SK-N-SH treated with all-trans-retinoic acid at 6 μM for 48 hours (cell line): ENCODE results near the gene GLIS1.

Experiments used
- ATAC-seq: fragments of 200-7000 bp; cut with Tn5 transposase; 3 replicates; pipeline ENCODE4 v1.9.1; 2020; ENCODE audit warnings: mild to moderate bottlenecking, moderate library complexity
- BACH2 ChIP-seq: fragments of 250-450 bp; sonication (Bioruptor Pico); IDR thresholded peaks from 2 replicates; pipeline ENCODE4 v1.9.0; 2021; ENCODE audit warnings: mild to moderate bottlenecking, borderline replicate concordance
- CREB5 ChIP-seq: fragments of 250-450 bp; sonication (Bioruptor Pico); IDR thresholded peaks from 2 replicates; pipeline ENCODE4 v1.5.1; 2020; ENCODE audit warnings: low read depth, mild to moderate bottlenecking, moderate library complexity
- CSDC2 ChIP-seq: fragments of 250-450 bp; sonication (Bioruptor Pico); IDR thresholded peaks from 2 replicates; pipeline ENCODE4 v1.5.0; 2020; ENCODE audit warnings: mild to moderate bottlenecking, moderate library complexity
- CSRNP3 ChIP-seq: fragments of 250-450 bp; sonication (Bioruptor Pico); IDR thresholded peaks from 2 replicates; pipeline ENCODE4 v1.5.1; 2021; ENCODE audit warnings: mild to moderate bottlenecking, moderate library complexity
- ESRRG ChIP-seq: fragments of 250-450 bp; sonication (Bioruptor Pico); IDR thresholded peaks from 2 replicates; pipeline ENCODE4 v1.6.1; 2021; ENCODE audit warnings: mild to moderate bottlenecking
- GLIS3 ChIP-seq: fragments of 250-450 bp; sonication (Bioruptor Pico); IDR thresholded peaks from 2 replicates; pipeline ENCODE4 v1.5.0; 2020; ENCODE audit warnings: mild to moderate bottlenecking, moderate library complexity
- PATZ1 ChIP-seq: fragments of 250-450 bp; sonication (Bioruptor Pico); IDR thresholded peaks from 2 replicates; pipeline ENCODE4 v1.8.0; 2020; ENCODE audit warnings: mild to moderate bottlenecking, moderate library complexity, borderline replicate concordance
- POU6F1 ChIP-seq: fragments of 250-450 bp; sonication (Bioruptor Pico); IDR thresholded peaks from 2 replicates; pipeline ENCODE4 v1.8.0; 2021; ENCODE audit warnings: low read depth, mild to moderate bottlenecking, moderate library complexity, borderline replicate concordance
- PPARA ChIP-seq: fragments of 250-450 bp; sonication (Bioruptor Pico); IDR thresholded peaks from 2 replicates; pipeline ENCODE4 v1.5.0; 2020; ENCODE audit warnings: mild to moderate bottlenecking, borderline replicate concordance
- RARB ChIP-seq: fragments of 250-450 bp; sonication (Bioruptor Pico); IDR thresholded peaks from 2 replicates; pipeline ENCODE4 v1.8.0; 2021; ENCODE audit warnings: mild to moderate bottlenecking, moderate library complexity
- SNAI2 ChIP-seq: fragments of 250-450 bp; sonication (Bioruptor Pico); IDR thresholded peaks from 2 replicates; pipeline ENCODE4 v1.5.0; 2020; ENCODE audit warnings: mild to moderate bottlenecking, moderate library complexity
- TOX ChIP-seq: fragments of 250-450 bp; sonication (Bioruptor Pico); IDR thresholded peaks from 2 replicates; pipeline ENCODE4 v1.8.0; 2021; ENCODE audit warnings: mild to moderate bottlenecking, moderate library complexity, borderline replicate concordance
- TSHZ2 ChIP-seq: fragments of 250-450 bp; sonication (Bioruptor Pico); IDR thresholded peaks from 2 replicates; pipeline ENCODE4 v1.5.0; 2020; ENCODE audit warnings: mild to moderate bottlenecking, moderate library complexity
- ZC3H10 ChIP-seq: fragments of 250-450 bp; sonication (Bioruptor Pico); IDR thresholded peaks from 2 replicates; pipeline ENCODE4 v1.5.1; 2021; ENCODE audit warnings: mild to moderate bottlenecking, moderate library complexity
- ZFP3 ChIP-seq: fragments of 250-450 bp; sonication (Bioruptor Pico); IDR thresholded peaks from 2 replicates; pipeline ENCODE4 v1.5.0; 2020; ENCODE audit warnings: mild to moderate bottlenecking, moderate library complexity
- ZFP30 ChIP-seq: fragments of 450-650 bp; formaldehyde crosslinking; IDR thresholded peaks from 2 replicates; pipeline ENCODE4 v1.5.0; 2022; ENCODE audit warnings: mild to moderate bottlenecking, moderate library complexity
- ZNF565 ChIP-seq: fragments of 450-650 bp; formaldehyde crosslinking; conservative IDR thresholded peaks from 2 replicates; pipeline ENCODE4 v1.5.0; 2020; ENCODE audit warnings: low read depth, mild to moderate bottlenecking, moderate library complexity
- ZNF8 ChIP-seq: fragments of 450-650 bp; formaldehyde crosslinking; IDR thresholded peaks from 2 replicates; pipeline ENCODE4 v1.5.0; 2020; ENCODE audit warnings: mild to moderate bottlenecking, moderate library complexity

GLIS1 gene

GRCh38 chr1:53532377-53532776 is 206.6 kb downstream of the GLIS1 start:
- ATAC-seq: no peak
- no peak for TF ChIP-seq GLIS3
- TF ChIP-seq CSRNP3 (CRISPR knock-in tag): no peak
- no peak for TF ChIP-seq TSHZ2
- TF ChIP-seq ZNF565 (CRISPR knock-in tag): no peak
- no peak for TF ChIP-seq SNAI2
- no peak for TF ChIP-seq ZFP30
- TF ChIP-seq BACH2: no peak
- TF ChIP-seq POU6F1: no peak
- no peak for TF ChIP-seq ESRRG (CRISPR knock-in tag)
- TF ChIP-seq, all 23 proteins: peak for 0

GRCh38 chr1:53530550-53530949 is 208.4 kb downstream of the GLIS1 start:
- TF ChIP-seq ZNF565 (CRISPR knock-in tag) (no peak), ESRRG (CRISPR knock-in tag) (no peak), PPARA (CRISPR knock-in tag) (no peak), TOX (CRISPR knock-in tag) (no peak), SNAI2 (no peak), CSRNP3 (CRISPR knock-in tag) (no peak), ZNF8 (CRISPR knock-in tag) (no peak), RARB (CRISPR knock-in tag) (no peak), CREB5 (CRISPR knock-in tag) (no peak), CSDC2 (CRISPR knock-in tag) (no peak), ZFP3 (no peak), TSHZ2 (no peak), ZC3H10 (CRISPR knock-in tag) (no peak), PATZ1 (CRISPR knock-in tag) (no peak), POU6F1 (no peak)
- ATAC-seq: no peak
